ENCODE data around the gene RIMBP3C. TPM values are rescaled to one million over a fixed set of nuclear protein-coding genes. Genes with fewer than 3 reads are reported as not detected.

The RIMBP3C gene
- total RNA-seq, 3 donors from 2014 or later = 0.15 TPM; not detected in 2

DNA sequence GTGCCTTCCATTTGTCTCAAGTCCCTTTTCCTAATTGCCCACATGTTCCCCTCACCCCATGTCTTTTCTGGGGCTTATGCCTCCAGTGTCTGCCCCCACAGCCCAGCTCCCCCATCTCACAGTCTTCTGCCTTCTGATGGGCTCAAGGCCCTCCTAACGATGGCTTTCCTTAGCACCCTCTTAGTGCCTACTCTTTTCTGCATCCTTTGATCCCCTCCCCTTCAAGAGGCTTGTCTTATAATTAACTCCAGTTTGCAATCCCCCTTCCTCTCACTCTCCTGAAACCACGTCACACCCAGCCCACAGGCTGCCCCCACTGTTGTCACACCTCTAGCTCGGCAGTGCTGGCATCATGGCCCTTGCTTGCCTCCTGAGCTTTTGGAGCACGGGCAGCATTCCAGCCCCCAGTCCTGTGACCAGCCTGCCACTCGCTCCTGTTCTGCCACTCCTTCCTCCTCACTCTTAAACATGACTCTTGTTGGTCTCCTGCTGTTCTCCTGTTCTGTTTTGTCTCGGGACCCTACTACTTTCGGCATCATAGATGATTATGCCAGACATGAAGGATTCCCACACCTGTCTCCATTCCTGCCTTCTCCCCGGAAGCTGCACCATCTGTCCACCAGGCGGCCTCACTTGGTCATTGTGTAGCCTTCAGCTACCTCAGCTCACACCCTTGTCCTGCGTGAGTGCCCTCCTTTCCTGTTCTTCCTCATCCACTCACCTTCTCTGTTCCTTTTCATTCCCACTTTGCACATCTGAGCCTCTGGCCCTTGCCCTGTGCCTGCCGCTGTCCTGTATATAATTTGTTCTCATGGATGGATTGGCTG lies 42.4 kb upstream of the RIMBP3C start:
- H3K4me1 ChIP-seq = peaks cover 10 to 18% of the 10 kb centered on the region in 2 donors
- no peak for TF ChIP-seq POLR2AphosphoS5 (IDR thresholded peaks at IDR 0.05)
- no peak for TF ChIP-seq CTCF (IDR thresholded peaks at IDR 0.05)
- TF ChIP-seq POLR2A (IDR thresholded peaks at IDR 0.05) = no peak
- no peak for DNase-seq (ENCODE audit: low spot score in 2 of 2)
- no peak overlapping the region for H3K4me3 ChIP-seq
- no peak overlapping the region for H3K27ac ChIP-seq
- H3K27me3 ChIP-seq = no peaks in the 10 kb centered on the region
- intact Hi-C loops (cut with DNase I; ENCODE audit: low total_unique reads) = no loop called here
- no peaks in the 10 kb centered on the region for H3K36me3 ChIP-seq
- no peaks in the 10 kb centered on the region for H3K9me3 ChIP-seq

GRCh38 chr22:21592422-21592821 lies 41.2 kb upstream of the RIMBP3C start:
- no peaks in the 10 kb centered on the region for H3K9me3 ChIP-seq
- intact Hi-C loops (cut with DNase I; ENCODE audit: low total_unique reads) = no loop called here
- no peak overlapping the region for H3K4me3 ChIP-seq
- no peaks in the 10 kb centered on the region for H3K27me3 ChIP-seq
- no peak overlapping the region for H3K27ac ChIP-seq
- DNase-seq (ENCODE audit: low spot score in 2 of 2) = no peak
- no peaks in the 10 kb centered on the region for H3K36me3 ChIP-seq
- no peak for TF ChIP-seq POLR2AphosphoS5 (IDR thresholded peaks at IDR 0.05)
- peaks cover 10 to 18% of the 10 kb centered on the region in 2 donors for H3K4me1 ChIP-seq

GRCh38 chr22:21591695-21592094 lies 40.4 kb upstream of the RIMBP3C start:
- TF ChIP-seq POLR2A (IDR thresholded peaks at IDR 0.05) (no peak), POLR2AphosphoS5 (IDR thresholded peaks at IDR 0.05) (no peak), CTCF (IDR thresholded peaks at IDR 0.05) (no peak)
- Histone ChIP-seq H3K27ac (no peak overlapping the region), H3K27me3 (no peaks in the 10 kb centered on the region), H3K9me3 (no peaks in the 10 kb centered on the region), H3K4me1 (peaks cover 10 to 18% of the 10 kb centered on the region in 2 donors), H3K4me3 (no peak overlapping the region), H3K36me3 (no peaks in the 10 kb centered on the region)
- intact Hi-C loops (cut with DNase I; ENCODE audit: low total_unique reads) = no loop called here
- DNase-seq (ENCODE audit: low spot score in 2 of 2) = peak in 1 of 2 donors; percentile 35

DNA sequence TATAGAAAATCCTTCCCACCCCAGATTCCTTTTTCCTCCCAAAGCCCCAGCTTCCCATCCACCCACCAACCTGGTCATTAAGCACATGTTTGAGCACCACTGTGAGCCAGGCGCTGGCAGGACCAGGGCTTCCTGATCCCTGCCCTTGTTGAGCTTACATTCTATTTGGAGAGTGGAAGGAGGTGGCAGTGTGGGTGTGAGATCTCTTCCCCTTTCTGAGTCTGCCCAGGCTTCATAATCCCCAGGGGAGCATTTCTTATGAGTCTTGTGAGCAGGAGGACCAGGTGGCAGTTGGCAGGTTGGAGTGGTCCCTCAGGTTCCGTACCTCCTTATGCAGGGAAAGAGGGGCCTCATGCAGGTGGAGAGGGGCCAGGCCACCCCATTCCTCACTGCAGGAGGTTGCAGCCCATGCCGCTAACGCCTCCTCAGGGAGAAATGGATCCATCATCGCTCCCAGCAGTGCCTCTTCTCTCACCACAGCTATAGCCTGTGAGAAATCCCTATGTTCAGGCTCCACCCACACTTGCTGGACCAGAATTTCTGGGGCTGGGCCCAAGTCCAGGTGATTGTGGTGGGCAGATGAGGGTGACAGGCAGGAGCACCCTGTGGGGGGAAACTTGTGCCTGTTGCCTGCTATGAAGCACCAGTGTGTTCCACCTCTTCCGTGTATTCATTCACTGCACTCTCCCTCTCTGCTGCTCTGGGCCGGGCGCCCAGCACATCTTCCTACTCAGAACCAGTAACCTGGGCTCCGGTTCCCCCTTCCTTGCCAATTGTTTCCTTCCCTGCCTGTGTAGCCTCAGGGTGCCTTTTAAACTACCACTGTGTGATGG lies 39.8 kb upstream of the RIMBP3C start:
- peaks cover 10 to 18% of the 10 kb centered on the region in 2 donors for H3K4me1 ChIP-seq
- H3K27me3 ChIP-seq = no peaks in the 10 kb centered on the region
- peak overlapping the region in 1 of 2 donors; percentile 32 for H3K27ac ChIP-seq
- DNase-seq (ENCODE audit: low spot score in 2 of 2) = peak in 1 of 2 donors; percentile 32
- no peak overlapping the region for H3K4me3 ChIP-seq
- H3K36me3 ChIP-seq = no peaks in the 10 kb centered on the region
- intact Hi-C loops (cut with DNase I; ENCODE audit: low total_unique reads) = no loop called here
- H3K9me3 ChIP-seq = no peaks in the 10 kb centered on the region
- TF ChIP-seq CTCF (IDR thresholded peaks at IDR 0.05) = no peak
- TF ChIP-seq POLR2AphosphoS5 (IDR thresholded peaks at IDR 0.05) = no peak
- TF ChIP-seq POLR2A (IDR thresholded peaks at IDR 0.05) = no peak

DNA sequence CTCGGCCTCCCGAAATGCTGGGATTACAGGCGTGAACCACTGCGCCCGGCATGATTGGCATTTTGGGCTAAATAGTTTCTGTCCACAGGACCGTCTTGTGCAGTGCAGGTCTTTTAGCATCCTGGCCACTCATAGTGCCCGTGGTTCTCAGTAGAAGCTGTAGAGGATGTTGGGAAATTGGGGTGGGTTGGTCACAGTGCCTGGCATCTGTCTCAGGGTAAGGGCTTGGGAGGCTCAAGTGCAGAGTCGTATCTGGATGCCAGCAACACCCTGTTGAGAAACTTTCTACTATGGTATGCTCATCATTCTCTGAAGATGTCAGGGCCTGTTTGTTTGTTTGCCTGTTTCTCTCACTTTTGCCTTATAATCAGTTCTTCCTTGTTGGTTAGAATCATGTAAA lies 38.1 kb upstream of the RIMBP3C start:
- no peak for DNase-seq (ENCODE audit: low spot score in 2 of 2)
- Histone ChIP-seq H3K9me3 (no peaks in the 10 kb centered on the region), H3K27me3 (no peaks in the 10 kb centered on the region), H3K27ac (no peak overlapping the region), H3K4me1 (peaks cover 10 to 18% of the 10 kb centered on the region in 2 donors), H3K4me3 (no peak overlapping the region), H3K36me3 (no peaks in the 10 kb centered on the region)
- intact Hi-C loops (cut with DNase I; ENCODE audit: low total_unique reads) = no loop called here
- TF ChIP-seq POLR2A (IDR thresholded peaks at IDR 0.05) (no peak), CTCF (IDR thresholded peaks at IDR 0.05) (no peak), POLR2AphosphoS5 (IDR thresholded peaks at IDR 0.05) (no peak)

Measured in breast epithelium (tissue), 4 donors.